Measurements from ENCODE around the gene RPS6KB2. TPM values are rescaled to one million over a fixed set of nuclear protein-coding genes. Genes with fewer than 3 reads are reported as not detected.
"Not testable (repeated sequence)": the region's sequence is repeated elsewhere in the genome, so short reads cannot be mapped to it uniquely, and the experiment has no call there.

RPS6KB2 gene
- total and polyA plus RNA-seq, 5 donors = 29.0 to 39.6 (median 29.6) TPM

DNA sequence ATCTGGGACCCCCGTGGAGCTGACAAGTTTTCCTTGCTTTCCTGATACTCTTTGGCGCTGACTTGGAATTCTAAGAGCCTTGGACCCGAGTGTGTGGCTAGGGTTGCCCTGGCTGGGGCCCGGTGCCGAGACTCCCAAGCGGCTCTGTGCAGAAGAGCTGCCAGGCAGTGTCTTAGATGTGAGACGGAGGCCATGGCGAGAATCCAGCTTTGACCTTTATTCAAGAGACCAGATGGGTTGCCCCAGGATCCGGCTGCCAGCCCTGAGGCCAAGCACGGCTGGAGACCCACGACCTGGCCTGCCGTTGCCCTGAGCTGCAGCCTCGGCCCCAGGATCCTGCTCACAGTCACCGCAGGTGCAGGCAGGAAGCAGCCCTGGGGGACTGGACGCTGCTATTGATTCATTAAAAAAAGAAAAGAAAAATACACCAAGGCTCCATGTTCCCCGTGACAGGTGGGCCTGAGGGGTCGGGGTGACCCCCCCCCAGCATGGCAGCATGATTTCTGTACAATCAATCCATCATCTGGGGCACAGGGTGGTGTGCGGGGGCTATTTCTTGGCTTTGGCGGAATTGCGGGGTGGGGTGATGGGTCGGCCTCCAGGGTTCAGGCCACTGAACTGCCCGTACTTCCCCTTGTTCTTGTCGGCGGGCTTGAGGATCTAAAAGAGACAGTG is 30.2 kb upstream of the RPS6KB2 start:
- WGBS = 82% methylated on average over 24 of the region's 24 CpGs
- no peaks in the 10 kb centered on the region for H3K27me3 ChIP-seq (ENCODE audit: control insufficient read depth, insufficient read depth)
- ATAC-seq = no peak
- H3K27ac ChIP-seq (ENCODE audit: low read length) = no peak overlapping the region
- intact Hi-C loops (cut with DNase I) = loop anchor here in 1 of 4 donors (10.0 kb wide), 1 partner anchor 107 kb away; the partner anchor contains the start of genes CDK2AP2 and PITPNM1
- no peak overlapping the region for H3K4me3 ChIP-seq (ENCODE audit: low read length)
- DNase-seq = peak in 2 of 3 donors; percentile 35 to 67
- peaks cover 6% of the 10 kb centered on the region for H3K4me1 ChIP-seq (ENCODE audit: control insufficient read depth, insufficient read depth, low read length)
- H3K9me3 ChIP-seq (ENCODE audit: control insufficient read depth, low read length) = no peaks in the 10 kb centered on the region

DNA sequence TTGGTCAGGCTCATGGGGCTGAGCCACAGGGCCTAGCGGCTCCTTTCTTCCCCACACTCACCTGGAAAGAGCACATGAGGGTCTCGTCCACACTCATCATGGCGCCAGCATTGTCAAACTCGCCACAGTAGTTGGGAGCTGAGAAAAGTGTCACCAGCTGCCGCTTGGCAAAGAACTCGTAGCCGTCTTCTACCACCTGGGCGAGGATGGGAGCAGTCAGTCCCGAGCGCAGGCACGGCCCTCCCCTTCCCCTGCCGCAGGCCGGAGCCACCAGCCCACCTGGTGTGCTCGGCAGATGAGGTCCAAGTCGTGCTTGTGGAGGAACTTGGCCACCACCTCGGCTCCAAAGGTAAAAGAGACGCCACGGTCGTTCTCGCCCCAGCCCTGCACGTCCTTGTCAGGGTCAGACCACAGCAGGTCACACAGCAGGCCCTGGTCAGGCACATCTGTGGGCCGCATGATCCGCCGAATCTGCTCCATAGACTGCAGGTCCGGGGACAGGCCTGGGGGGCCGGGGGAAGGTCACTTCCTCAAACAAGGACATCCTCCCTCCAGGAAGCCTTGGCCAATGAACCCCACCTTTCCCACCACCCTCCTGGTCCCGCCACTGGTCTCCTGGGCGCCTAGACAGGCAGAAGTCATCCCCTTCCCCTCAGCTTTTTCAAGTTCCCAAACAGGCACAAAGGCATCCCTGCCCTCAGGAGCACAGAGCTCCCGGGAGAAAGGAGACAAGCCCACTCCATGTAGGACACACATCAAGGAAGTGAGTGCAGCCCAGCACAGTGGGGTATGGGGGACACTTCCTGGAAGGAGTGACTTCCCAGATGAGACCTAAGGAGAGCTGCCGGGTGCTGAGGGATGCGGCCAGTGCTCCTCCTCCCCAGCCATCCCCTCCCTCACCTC is 29.4 kb upstream of the RPS6KB2 start:
- Histone ChIP-seq H3K9me3 (ENCODE audit: control insufficient read depth, low read length) (no peaks in the 10 kb centered on the region), H3K27ac (ENCODE audit: low read length) (no peak overlapping the region), H3K27me3 (ENCODE audit: control insufficient read depth, insufficient read depth) (no peaks in the 10 kb centered on the region), H3K4me3 (ENCODE audit: low read length) (no peak overlapping the region), H3K4me1 (ENCODE audit: control insufficient read depth, insufficient read depth, low read length) (peaks cover 6% of the 10 kb centered on the region)
- DNase-seq (peak in 1 of 3 donors; percentile 59), ATAC-seq (no peak)
- intact Hi-C loops (cut with DNase I) = loop anchor here in 1 of 4 donors (10.0 kb wide), 1 partner anchor 106 kb away; the partner anchor contains the start of genes CDK2AP2 and PITPNM1
- WGBS = 81% methylated on average over 31 of the region's 31 CpGs

DNA sequence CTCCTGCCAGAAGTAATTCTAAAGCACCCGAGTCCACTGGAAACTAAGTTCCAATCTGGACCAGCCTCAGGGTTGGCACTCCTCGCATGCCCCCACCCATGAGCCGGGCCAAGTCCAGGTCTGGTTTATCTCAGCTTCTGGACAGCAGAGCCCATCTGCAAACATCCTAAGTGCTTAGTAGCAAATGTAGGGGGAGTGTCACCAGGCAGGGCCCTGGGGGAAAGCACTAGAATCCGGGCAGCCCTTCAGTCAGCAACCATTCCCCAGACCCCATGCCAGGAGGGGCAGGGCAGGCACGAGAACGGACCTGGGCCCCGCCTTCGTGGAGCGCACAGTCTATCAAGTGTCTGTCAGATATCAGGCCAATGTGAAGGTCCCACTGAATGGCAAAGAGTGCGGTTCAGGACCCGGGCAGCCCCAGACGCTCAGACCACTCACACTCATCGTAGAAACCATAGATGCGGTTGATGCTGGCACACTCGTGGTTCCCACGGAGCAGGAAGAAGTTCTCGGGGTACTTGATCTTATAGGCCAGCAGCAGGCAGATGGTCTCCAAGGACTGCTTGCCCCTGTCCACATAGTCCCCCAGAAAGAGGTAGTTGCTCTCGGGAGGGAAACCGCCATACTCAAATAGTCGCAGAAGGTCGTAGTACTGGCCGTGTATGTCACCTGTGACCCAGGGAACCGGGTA is 27.9 kb upstream of the RPS6KB2 start:
- Histone ChIP-seq H3K27me3 (ENCODE audit: control insufficient read depth, insufficient read depth) (no peaks in the 10 kb centered on the region), H3K4me1 (ENCODE audit: control insufficient read depth, insufficient read depth, low read length) (peaks cover 6% of the 10 kb centered on the region), H3K27ac (ENCODE audit: low read length) (no peak overlapping the region), H3K9me3 (ENCODE audit: control insufficient read depth, low read length) (no peaks in the 10 kb centered on the region), H3K4me3 (ENCODE audit: low read length) (peak overlapping the region; percentile 80)
- intact Hi-C loops (cut with DNase I) = loop anchor here in 2 of 4 donors (5.0 to 10.0 kb wide), 3 partner anchors 67 to 107 kb away; partner anchors contain the start of genes CDK2AP2 (in 2 of the 2), PITPNM1 (in 2 of the 2) and TMEM134 (in 1 of the 2)
- DNase-seq (peak in 2 of 3 donors; percentile 65 to 66), ATAC-seq (no peak)
- 37% methylated on average over 23 of the region's 23 CpGs for WGBS

DNA sequence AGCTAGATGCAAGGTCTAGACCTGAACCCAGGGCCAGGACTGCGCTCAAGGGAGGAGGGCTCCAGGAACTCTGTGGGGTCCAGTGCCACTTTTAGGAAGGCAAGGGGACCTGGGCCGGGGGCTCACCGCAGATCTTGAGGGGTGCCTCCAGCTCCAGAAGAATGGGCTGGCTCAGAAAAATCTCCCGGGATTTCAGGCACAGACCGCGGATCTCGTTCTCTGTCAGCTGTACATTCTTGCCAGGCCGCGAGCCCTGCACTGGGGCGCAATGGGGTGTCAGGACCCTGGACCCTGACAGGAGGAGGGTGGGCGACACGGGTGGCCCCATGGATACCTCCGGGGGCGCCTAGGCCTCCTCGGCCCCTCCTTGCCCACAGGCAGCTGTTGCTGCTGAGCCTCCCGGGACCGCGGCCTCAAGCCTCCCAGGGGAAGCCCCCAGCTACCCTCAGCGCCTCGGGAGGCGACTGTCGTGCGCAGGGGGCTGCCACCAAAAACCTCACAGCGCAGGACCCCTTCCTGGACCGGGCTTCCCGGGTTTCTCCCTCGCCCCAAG is 27.3 kb upstream of the RPS6KB2 start:
- Histone ChIP-seq H3K27me3 (ENCODE audit: control insufficient read depth, insufficient read depth) (no peaks in the 10 kb centered on the region), H3K9me3 (ENCODE audit: control insufficient read depth, low read length) (no peaks in the 10 kb centered on the region), H3K4me3 (ENCODE audit: low read length) (peak overlapping the region; percentile 80), H3K4me1 (ENCODE audit: control insufficient read depth, insufficient read depth, low read length) (peaks cover 6% of the 10 kb centered on the region), H3K27ac (ENCODE audit: low read length) (peak overlapping the region; percentile 97)
- ATAC-seq (peak; percentile 2 to 22), DNase-seq (no peak)
- 4% methylated on average over 27 of the region's 27 CpGs for WGBS
- intact Hi-C loops (cut with DNase I) = loop anchor here in 2 of 4 donors (5.0 to 10.0 kb wide), 3 partner anchors 66 to 106 kb away; partner anchors contain the start of genes CDK2AP2 (in 2 of the 2), PITPNM1 (in 2 of the 2) and TMEM134 (in 1 of the 2)

DNA sequence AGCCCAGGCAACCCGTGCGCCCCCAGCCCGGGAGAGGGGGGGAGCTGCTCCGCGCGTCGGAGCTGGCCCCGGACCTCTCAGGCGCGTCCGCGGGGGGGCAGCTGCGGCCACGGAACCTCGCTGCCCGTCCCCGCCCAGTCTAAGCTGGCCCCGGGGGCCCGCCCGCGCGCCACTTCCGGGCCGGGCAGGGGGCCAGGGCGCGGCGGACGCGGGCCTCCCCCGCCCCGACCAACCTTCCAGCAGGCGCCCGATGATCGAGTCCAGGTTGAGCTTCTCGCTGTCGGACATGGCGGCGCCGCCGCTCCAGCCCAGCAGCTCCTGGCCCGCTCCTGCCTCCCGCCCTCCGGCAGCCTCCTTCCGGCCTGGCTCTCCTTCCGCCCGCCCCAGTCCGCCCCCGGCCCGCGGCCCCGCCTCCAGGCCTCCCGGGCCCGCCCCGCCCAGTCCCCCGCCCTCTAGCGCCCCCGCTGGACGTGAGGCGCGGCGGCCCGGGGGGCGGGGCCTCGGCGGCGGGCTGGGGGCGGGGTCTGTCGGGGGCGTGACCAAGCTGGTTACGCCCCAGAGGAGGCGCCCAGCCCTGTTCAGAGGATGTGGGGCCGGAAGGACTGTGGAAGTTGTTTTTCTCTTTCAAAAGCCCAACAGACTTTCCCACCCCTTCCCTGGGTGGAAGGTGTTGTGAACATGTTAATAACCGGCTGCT is 26.7 kb upstream of the RPS6KB2 start, which contains the start of gene PPP1CA:
Gene PPP1CA (minus strand): TSS at position 364 of the 697 bp plus-strand sequence. CDS start 76 bp downstream, at position 288.
- peak within 1 kb of the TSS; percentile 80 for H3K4me3 ChIP-seq (ENCODE audit: low read length)
- peak within 1 kb of the TSS; percentile 97 for H3K27ac ChIP-seq (ENCODE audit: low read length)
- intact Hi-C loops (cut with DNase I) = loop anchor here in 2 of 4 donors (5.0 to 10.0 kb wide), 3 partner anchors 66 to 106 kb away; partner anchors contain the start of genes CDK2AP2 (in 2 of the 2), PITPNM1 (in 2 of the 2) and TMEM134 (in 1 of the 2)
- H3K4me1 ChIP-seq (ENCODE audit: control insufficient read depth, insufficient read depth, low read length) = peaks cover 6% of the 10 kb centered on the region
- ATAC-seq = peak; percentile 80 to 87
- H3K9me3 ChIP-seq (ENCODE audit: control insufficient read depth, low read length) = no peaks in the 10 kb centered on the region
- H3K27me3 ChIP-seq (ENCODE audit: control insufficient read depth, insufficient read depth) = no peaks in the 10 kb centered on the region
- DNase-seq = peak; percentile 92 to 97 (median 96)
- WGBS = under 1% methylated on average over 73 of the region's 73 CpGs

DNA sequence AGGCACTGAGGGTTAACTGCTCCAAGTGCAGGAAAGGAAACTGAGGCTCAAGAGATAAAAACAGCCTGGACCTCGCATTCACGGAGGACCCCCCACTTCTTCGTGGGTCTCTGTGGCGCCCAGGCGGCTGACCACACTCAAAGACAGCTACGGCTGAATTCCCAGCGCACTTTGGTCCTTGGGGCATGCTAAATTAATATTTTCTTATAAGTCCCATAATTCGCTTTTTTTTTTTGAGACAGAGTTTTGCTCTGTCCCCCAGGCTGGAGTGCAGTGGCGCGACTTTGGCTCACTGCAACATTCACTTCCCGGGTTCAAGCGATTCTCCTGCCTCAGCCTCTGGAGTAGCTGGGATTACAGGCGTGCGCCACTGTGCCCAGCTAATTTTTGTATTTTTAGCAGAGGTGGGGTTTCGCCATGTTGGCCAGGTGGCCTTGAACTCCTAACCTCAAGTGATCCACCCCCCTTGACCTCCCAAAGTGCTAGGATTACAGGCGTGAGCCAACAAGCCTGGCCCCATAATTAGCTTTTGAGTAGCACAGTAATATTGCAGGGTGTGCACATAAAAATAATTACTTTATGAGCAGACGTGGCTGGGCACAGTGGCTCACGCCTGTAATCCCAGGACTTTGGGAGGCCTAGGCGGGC is 26.0 kb upstream of the RPS6KB2 start:
- intact Hi-C loops (cut with DNase I) = loop anchor here in 2 of 4 donors (5.0 to 10.0 kb wide), 3 partner anchors 65 to 105 kb away; partner anchors contain the start of genes CDK2AP2 (in 2 of the 2), PITPNM1 (in 2 of the 2) and TMEM134 (in 1 of the 2)
- not testable (repeated sequence) for H3K27me3 ChIP-seq (ENCODE audit: control insufficient read depth, insufficient read depth); H3K9me3 ChIP-seq (ENCODE audit: control insufficient read depth, low read length); ATAC-seq; H3K4me1 ChIP-seq (ENCODE audit: control insufficient read depth, insufficient read depth, low read length)
- peak in 1 of 3 donors; percentile 65 for DNase-seq
- 58% methylated on average over 19 of the region's 19 CpGs for WGBS
- H3K4me3 ChIP-seq (ENCODE audit: low read length) = peak overlapping the region; percentile 80
- H3K27ac ChIP-seq (ENCODE audit: low read length) = peak overlapping the region; percentile 96

DNA sequence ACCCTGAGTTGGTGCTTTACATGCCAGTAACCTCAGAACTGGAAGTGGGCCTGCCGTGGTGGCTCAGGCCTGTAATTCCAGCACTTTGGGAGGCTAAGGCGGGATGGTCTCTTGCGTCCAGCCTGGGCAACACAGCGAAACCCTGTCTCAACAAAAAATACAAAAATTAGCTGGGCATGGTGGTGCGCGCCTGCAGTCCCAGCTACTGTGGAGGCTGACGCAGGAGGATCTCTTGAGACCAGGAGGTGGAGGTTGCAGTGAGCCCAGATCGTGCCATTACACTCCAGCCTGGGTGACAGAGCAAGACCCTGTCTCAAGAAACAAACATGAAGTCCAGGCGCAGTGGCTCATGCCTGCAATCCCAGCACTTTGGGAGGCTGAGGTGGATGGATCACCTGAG is 25.2 kb upstream of the RPS6KB2 start:
- not testable (repeated sequence) for H3K9me3 ChIP-seq (ENCODE audit: control insufficient read depth, low read length); H3K27me3 ChIP-seq (ENCODE audit: control insufficient read depth, insufficient read depth); H3K4me1 ChIP-seq (ENCODE audit: control insufficient read depth, insufficient read depth, low read length); ATAC-seq; H3K27ac ChIP-seq (ENCODE audit: low read length); DNase-seq; H3K4me3 ChIP-seq (ENCODE audit: low read length)
- 97% methylated on average over 9 of the region's 9 CpGs for WGBS
- intact Hi-C loops (cut with DNase I) = loop anchor here in 2 of 4 donors (5.0 to 10.0 kb wide), 3 partner anchors 64 to 104 kb away; partner anchors contain the start of genes CDK2AP2 (in 2 of the 2), PITPNM1 (in 2 of the 2) and TMEM134 (in 1 of the 2)

DNA sequence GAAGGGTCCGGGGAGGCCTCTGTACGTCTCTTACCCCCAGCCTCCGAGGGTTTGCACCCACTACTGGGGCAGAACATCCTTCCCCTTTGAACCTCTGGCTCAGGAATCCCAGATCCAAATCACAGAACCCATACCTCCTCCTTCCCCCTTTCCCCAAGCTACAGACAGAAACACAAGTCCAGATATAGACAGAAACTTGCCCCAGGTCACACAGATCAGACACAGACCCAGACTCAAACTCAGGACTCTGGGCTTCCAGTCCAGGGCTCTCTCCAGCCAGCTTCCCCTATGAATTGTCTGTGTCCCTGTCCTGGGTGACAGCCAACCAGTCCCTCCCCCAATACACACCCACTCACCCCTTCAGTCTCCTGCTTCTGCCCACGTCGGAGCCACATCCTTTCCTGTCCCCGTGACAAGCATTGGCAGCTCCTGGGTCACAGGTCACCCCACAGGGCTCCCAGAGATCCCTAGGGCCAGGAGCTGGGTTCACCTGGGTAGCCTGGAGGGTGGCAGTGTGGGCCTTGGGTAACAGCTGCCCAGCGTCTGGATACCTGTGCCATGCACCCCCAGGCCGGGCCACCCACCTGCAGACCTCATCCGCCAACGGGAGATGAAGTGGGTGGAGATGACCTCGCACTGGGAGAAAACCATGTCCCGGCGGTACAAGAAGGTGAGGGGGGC is 23.6 kb upstream of the RPS6KB2 start:
- H3K27ac ChIP-seq (ENCODE audit: low read length) = no peak overlapping the region
- WGBS = 65% methylated on average over 13 of the region's 13 CpGs
- DNase-seq = no peak
- H3K4me1 ChIP-seq (ENCODE audit: control insufficient read depth, insufficient read depth, low read length) = peaks cover 6% of the 10 kb centered on the region
- H3K27me3 ChIP-seq (ENCODE audit: control insufficient read depth, insufficient read depth) = no peaks in the 10 kb centered on the region
- intact Hi-C loops (cut with DNase I) = loop anchor here in 2 of 4 donors (5.0 to 10.0 kb wide), 3 partner anchors 63 to 103 kb away; partner anchors contain the start of genes CDK2AP2 (in 2 of the 2), PITPNM1 (in 2 of the 2) and TMEM134 (in 1 of the 2)
- H3K4me3 ChIP-seq (ENCODE audit: low read length) = no peak overlapping the region
- no peak for ATAC-seq
- no peaks in the 10 kb centered on the region for H3K9me3 ChIP-seq (ENCODE audit: control insufficient read depth, low read length)

Data from right cardiac atrium (tissue), 5 donors.